Stimulated activated CD8-positive, alpha-beta memory T cell treated with anti-CD3 and anti-CD28 coated beads, Interleukin-15, amount 100 ng/mL, for 4 hours (primary cell): ENCODE measurements around the gene HSD17B1.
"Not testable (repeated sequence)": the region's sequence is repeated elsewhere in the genome, so short reads cannot be mapped to it uniquely, and the experiment has no call there.

Experiments used
- DNase-seq, 2 donors: peaks; one replicate each; pipeline ENCODE4 v3.0.0-alpha.2; 2020; ENCODE audit warnings: low read depth in 2 of 2

Gene HSD17B1

DNA sequence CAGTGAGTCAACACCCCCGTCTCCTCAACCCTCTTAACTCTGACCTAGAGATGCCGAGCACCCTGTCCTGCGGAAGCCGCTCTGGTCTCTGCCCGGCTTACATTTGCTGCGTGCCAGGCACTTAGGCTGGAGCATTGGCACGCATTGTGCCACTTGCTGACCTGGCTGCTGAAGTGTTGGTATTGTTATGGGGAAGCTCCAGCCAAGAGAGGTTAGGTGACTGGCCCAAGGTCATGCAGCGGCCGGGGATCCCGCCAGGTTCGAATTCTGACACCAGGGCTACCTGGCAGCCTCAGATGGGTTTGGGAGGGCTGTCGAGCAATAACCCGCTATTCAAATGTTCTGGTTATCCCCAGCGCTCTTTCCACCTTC, 5.0 kb upstream of the HSD17B1 start:
- no peak for DNase-seq

DNA sequence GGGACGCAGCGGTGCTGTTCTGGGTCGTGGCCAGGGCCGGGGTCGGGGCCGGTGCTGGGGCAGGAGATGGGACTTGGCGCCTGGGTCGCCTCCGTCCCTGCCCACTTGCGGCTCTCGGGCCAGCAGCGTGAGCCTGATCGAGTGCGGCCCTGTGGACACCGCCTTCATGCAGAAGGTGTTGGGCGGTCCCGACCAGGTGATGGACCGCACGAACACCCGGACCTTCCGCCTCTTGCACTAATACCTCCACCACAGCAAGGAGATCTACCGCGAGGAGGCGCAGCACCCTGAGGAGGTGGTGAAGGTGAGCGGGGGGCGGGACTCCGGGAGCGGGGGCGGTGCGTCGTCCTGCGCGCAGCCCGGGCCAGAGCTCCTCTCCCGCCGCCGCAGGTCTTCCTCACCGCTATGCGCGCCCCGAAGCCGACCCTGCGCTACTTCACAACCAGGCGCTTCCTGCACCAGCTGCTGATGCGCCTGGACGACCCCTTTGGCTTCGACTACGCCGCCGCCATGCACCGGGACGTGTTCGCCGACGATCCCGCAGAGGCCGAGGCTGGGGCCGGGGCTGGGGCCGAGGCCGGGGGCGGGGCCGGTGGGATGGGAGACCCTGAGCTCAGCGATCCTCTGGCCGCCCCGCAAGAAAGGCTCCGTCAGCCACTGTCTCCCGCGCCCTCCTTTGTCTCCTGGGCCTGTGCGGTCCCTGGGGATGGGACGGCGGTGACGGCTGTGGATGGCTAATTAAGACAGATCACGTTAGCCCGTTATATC, 4.5 kb upstream of the HSD17B1 start:
- DNase-seq = peak; percentile 51 to 62

DNA sequence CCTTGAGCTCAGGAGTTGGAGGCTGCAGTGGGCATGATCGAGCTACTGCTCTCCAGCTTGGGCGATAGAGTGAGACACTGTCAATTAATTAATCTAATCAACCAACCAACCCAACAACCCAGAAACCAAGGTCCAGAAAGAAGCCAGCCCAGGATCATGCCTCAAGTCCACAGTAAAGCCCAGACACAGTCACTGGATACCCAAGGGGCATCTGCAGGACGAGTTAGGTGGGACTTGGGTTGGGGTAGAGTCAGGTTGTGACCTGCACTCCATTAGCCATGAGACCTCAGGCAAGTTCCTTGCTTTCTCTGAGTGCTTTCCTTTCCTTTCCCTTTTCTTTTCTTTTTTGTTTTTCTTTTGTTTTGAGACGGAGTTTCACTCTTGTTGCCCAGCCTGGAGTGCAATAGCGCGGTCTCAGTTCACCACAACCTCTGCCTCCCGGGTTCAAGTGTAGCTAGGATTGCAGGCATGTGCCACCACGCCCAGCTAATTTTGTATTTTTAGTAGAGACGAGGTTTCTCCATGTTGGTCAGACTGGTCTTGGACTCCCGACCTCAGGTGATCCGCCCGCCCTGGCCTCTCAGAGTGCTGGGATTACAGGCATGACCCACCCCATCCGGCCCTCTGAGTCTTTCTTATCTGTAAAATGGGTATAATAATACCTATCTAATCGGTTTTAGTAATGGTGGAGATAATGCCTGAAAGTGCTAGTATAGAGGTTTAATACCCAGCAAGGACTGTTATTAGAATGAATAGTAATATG, 3.5 kb upstream of the HSD17B1 start:
- no peak for DNase-seq

DNA sequence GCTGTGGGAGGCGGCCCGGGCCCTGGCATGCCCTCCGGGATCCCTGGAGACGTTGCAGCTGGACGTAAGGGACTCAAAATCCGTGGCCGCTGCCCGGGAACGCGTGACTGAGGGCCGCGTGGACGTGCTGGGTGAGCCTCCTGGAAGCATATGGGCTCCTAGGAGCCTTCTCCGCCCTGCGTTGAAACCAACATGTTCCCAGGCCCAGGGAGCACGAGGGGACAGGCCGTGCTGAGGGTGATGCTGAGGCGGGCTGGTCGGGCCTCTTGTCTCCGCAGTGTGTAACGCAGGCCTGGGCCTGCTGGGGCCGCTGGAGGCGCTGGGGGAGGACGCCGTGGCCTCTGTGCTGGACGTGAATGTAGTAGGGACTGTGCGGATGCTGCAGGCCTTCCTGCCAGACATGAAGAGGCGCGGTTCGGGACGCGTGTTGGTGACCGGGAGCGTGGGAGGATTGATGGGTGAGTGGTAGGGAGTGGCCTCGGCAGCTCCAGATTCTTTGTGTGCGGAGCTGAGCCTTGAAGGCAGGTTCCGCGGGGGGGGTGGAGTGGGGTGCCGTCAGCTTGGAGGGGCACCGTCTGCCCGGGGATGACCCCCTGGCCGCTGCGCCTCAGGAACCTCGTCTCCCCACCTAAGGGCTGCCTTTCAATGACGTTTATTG, 567 bp downstream of the HSD17B1 start:
- DNase-seq = no peak

DNA sequence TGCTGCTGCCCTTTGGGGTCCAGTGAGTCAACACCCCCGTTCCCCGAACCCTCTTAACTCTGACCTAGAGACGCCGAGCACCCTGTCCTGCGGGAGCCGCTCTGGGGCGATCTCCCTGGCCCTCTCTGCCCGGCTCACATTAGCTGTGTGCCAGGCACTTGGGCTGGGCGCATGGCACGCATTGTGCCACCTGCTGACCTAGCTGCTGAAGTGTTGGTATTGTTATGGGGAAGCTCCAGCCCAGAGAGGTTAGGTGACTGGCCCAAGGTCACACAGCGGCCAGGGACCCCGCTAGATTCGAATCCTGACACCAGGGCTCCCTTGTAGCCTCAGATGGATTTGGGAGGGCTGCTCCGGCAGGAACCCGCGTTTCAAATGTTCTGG, 1.1 kb downstream of the HSD17B1 start:
- no peak for DNase-seq

DNA sequence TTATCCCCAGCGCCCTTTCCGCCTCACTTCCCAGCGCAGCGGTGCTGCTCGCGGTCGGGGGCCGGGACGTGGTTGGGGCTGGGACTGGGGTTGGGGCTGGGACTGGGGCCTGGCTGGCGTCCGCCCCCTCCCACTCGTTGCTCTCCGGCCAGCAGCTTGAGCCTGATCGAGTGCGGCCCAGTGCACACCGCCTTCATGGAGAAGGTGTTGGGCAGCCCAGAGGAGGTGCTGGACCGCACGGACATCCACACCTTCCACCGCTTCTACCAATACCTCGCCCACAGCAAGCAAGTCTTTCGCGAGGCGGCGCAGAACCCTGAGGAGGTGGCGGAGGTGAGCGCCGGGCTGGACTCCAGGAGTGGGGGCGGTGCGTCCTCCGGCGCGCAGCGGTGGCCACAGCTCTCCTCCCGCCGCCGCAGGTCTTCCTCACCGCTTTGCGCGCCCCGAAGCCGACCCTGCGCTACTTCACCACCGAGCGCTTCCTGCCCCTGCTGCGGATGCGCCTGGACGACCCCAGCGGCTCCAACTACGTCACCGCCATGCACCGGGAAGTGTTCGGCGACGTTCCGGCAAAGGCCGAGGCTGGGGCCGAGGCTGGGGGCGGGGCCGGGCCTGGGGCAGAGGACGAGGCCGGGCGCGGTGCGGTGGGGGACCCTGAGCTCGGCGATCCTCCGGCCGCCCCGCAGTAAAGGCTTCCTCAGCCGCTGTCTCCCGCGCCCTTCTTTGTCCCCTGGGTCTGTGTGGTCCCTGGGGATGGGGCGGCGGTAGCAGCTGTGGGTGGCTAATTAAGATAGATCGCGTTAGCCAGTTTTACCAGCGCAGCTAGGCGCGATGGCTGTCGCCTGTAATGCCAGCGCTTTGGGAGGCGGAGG, 1.8 kb downstream of the HSD17B1 start:
- DNase-seq = peak in 1 of 2 donors; percentile 62

DNA sequence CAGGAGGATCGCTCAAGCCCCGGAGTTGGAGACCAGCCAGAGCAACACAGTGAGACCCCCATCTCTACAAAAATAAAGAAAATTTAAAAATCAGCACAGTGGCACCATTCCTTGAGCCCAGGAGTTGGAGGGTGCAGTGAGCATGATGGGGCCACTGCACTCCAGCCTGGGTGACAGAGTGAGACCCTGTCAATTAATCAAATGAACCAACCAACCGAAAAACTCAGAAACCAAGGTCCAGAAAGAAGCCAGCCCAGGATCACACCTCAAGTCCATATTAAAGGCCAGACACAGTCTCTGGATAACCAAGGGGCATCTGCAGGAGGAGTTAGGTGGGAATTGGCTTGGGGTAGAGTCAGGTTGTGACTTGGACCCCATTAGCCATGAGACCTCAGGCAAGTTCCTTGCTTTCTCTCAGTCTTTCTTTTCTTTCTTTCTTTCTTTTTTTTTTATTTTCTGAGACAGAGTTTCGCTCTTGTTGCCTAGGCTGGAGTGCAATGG, 2.4 kb downstream of the HSD17B1 start:
- no peak for DNase-seq

DNA sequence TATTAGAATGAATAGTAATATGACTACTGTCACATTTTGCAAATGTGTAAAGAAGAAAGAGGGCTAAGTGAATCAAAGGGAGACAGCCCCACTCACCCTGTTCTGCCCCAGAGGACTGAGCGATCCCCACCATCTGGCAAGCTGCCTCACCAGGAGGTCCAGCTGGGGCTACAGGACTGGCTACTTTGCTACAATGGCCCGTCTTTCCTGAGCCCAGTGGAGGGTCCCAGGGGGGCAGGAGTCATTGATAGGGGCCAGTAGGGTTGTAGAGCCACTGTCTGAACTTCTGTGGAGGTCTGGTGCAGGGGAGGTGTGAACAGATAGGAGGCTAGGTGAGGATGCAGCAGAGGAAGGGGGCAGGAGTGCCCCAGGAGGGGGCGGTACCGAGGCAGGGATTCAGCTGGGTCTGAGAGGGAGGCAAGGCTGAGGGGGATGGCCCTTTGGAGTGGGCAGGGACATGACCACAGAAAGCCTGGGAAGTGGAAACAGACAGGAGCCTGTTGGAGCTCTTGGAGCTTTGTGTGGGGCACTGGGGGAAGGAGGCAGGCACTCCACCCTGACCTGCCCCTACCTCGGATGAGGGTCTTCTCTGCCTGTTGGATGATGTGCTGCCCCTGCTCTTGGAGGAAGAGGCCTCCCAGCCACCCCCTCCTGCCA, 3.4 kb downstream of the HSD17B1 start:
- DNase-seq = not testable (repeated sequence)

DNA sequence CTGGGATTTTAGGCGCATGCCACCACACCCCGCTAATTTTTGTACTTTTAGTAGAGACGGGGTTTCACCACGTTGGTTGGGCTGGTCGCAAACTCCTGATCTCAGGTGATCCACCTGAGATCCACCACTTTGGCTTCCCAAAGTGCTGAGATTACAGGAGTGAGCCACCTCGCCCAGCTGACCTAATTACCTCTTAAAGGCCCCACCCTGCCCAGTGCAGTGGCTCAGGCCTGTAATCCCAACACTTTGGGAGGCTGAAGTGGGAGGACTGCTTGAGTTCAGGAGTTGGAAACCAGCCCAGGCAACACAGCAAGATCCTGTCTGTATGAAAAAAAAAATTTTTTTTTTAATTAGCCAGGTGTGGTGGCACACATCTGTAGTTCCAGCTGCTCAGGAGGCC, 6.4 kb downstream of the HSD17B1 start:
- DNase-seq = no peak

DNA sequence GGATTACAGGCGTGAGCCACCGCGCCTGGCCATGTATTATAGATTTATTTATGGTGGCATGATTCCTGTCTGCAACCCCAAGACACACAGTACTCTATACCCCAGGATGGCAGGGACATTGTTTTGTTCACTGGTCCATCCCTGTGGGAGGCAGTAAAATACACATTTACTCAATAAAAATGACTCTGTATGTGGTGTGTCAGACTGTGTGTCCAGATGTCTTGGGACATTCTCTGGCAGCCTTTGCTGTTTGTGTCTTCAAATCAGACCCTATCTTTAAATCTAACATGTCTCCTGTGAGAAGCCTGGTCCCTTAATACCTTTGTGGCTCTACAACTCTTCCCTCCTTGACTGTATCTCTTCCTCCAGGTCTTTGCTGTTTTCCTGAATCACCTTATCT, 7.5 kb downstream of the HSD17B1 start:
- DNase-seq = no peak

DNA sequence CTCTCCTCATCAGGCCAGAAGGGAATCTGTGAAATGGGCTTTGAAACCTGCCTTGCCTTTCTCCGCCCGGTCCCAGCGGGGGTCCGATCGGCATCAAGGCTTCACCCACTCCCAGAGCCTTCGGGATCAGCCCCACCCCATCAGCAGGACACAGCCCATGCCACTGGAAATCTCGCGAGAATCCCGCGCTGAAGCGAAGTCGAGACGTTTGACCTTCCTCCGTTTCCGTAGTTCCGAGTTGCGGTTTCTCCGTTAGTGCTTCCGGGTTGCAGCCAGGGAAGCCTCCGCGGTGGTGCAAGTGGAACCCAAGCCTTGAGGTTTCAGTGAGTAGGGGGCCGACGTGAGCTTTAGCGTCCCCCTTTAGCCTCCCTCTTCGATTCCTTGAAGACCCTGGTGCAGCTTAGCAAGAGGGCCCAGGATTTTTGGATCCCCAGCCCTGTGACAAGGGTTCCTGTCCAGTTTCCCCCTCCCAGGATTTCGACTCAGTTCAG, 9.2 kb downstream of the HSD17B1 start, which contains the start of gene COASY:
COASY (plus strand) TSS at position 252 of the 491 bp plus-strand sequence. CDS start 475 bp downstream, outside the sequence.
- peak; percentile 79 to 86 for DNase-seq

DNA sequence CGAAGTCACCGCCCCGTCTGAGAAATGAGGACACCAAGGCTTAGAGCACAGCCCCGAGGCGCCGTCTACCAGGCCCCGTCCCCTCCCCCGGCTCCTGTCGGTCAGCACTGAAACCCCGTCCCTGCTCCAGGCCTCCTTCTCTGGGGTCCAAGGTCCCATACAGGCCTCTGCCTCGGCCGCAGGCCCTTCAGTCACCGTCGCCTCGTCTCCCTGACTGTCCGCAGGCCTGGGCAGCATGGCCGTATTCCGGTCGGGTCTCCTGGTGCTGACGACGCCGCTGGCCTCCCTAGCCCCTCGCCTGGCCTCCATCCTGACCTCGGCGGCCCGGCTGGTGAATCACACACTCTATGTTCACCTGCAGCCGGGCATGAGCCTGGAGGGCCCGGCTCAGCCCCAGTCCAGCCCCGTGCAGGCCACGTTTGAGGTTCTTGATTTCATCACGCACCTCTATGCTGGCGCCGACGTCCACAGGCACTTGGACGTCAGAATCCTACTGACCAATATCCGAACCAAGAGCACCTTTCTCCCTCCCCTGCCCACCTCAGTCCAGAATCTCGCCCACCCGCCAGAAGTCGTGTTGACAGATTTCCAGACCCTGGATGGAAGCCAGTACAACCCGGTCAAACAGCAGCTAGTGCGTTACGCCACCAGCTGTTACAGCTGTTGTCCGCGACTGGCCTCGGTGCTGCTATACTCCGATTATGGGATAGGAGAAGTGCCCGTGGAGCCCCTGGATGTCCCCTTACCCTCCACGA, 9.8 kb downstream of the HSD17B1 start:
- no peak for DNase-seq

DNA sequence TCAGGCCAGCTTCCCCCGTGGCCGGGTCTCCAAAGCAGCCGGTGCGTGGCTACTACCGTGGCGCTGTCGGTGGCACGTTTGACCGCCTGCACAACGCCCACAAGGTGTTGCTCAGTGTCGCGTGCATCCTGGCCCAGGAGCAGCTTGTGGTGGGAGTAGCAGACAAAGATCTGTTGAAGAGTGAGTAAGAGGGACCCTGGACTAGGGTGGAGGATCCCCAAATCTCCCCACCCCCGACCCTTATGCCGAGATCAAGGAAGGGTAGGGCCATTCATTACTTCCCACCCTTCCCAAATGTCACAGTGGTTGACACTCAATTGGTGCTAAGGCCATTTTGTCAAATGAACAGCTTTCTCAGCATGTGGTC, 10.4 kb downstream of the HSD17B1 start:
- no peak for DNase-seq

DNA sequence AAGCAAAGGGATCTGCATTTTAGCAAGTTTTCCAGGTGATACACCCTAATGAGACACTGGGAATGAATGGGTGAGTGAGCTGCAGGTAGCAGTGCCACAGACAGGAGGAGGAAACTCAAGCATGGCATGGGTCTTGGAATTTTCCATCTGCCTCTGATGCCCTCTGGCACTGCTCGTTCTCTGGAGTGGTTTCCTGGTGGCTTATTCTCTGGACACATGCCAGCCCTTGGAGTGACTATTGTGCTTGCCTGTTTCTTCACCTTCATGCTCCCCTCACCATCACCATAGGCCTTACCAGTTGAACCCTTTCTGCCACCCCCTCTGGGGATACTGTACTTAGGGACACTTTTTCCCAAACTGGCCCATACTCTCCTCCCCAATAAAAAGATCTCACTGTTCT, 10.8 kb downstream of the HSD17B1 start:
- no peak for DNase-seq

DNA sequence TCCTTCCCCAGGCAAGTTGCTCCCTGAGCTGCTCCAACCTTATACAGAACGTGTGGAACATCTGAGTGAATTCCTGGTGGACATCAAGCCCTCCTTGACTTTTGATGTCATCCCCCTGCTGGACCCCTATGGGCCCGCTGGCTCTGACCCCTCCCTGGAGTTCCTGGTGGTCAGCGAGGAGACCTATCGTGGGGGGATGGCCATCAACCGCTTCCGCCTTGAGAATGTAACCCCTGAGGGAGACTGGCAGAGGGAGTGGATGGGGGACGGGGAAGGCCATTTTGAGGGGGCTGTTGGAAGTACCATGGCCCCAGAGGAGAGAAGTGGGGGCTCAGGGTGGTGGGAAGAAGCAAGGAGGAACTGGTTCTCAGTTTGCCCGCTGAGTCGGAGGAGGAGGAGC, 11.2 kb downstream of the HSD17B1 start:
- DNase-seq = no peak

DNA sequence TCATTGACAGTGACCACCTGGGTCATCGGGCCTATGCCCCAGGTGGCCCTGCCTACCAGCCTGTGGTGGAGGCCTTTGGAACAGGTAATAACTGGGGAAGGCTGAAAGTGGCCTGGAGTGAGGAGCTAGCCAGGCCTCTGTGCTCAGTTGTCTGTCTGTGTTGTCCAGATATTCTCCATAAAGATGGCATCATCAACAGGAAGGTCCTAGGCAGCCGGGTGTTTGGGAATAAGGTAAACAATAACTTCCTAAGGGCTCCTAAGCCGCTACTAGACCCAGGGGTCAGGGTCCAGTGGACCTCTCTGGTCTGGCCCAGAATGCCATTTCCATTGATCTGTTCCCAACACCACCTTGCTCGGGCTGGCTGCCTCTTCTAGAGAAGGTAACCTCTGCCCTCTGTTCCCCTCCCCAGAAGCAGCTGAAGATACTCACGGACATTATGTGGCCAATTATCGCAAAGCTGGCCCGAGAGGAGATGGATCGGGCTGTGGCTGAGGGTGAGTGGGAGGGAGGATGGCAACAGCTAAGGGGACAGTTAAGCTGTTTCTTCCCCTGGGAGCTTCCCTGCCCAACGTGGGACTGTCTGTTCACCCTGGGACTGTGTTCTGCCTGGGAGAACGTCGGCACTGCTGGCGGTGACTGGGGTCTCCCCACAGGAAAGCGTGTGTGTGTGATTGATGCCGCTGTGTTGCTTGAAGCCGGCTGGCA, 12.2 kb downstream of the HSD17B1 start:
- no peak for DNase-seq

DNA sequence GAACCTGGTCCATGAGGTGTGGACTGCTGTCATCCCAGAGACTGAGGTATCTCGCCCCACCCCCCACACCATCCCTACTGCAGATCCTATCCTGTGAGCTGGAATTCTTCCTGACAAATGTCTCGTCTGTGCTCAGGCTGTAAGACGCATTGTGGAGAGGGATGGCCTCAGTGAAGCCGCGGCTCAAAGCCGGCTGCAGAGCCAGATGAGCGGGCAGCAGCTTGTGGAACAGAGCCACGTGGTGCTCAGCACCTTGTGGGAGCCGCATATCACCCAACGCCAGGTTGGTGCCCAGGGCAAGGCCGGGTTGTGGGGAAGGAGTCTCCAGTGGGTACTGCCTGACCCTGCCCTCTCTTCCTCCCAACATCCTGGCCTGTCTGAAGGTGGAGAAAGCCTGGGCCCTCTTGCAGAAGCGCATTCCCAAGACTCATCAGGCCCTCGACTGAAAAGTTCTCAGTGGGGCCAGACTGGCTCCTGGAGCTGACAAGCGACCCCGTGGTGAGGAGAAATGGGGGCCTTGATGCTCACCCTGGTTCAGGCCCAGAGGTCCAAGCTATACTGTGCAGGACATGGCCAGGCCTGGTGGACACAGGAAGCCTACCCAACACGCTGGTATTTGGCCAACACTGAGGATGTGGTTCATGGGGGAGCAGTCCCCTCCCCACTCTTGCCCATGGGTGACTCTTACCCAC, 12.9 kb downstream of the HSD17B1 start:
- DNase-seq = no peak

DNA sequence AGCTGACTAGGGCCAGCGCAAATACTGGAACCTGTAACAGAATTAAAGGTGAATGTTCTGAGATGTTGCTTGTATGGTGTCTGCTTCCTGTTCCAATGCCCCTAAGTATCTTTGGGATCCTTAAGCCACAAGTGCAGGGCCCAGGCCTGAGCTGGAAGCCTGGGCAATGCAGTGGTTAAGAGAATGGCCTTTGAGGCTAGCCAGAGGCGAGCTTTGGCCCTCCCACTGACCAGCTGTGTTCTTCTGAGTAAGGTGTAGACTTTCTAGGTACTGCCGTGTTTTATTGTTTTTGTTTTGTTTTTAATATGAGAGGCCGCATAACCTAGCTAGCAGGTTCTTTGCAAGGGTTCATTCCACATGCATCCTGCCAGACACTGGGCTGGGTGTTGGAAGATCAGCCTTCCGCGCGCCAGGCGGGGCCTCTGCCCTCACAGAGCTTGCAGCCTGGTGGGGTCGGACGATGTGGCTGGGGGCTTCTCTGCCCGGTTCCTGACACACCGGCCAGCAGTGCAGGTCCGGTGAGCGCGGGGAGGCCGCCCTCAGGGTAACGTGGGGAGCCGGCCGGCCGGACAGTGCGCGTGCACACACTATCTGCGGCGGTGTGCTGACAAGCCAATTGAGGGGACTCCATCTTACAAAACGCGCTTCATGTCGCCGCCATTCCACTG, 13.6 kb downstream of the HSD17B1 start:
- DNase-seq = no peak
